HUES64 (cell line): Measurements from ENCODE around the gene AMOTL2.

ENCODE experiments used
- H3K27ac ChIP-seq: 2 replicates; pipeline ENCODE4 v1.7.0; 2013; ENCODE audit warnings: low read depth, low read length, inconsistent platforms
- H3K27me3 ChIP-seq: 2 replicates; pipeline ENCODE4 v1.6.1; 2013; ENCODE audit warnings: mild to moderate bottlenecking, low read length; ENCODE audit not compliant: insufficient read depth
- H3K36me3 ChIP-seq: 2 replicates; pipeline ENCODE4 v1.6.1; 2013; ENCODE audit warnings: mild to moderate bottlenecking, low read length; ENCODE audit not compliant: insufficient read depth
- H3K4me1 ChIP-seq: 2 replicates; pipeline ENCODE4 v1.6.1; 2013; ENCODE audit warnings: mild to moderate bottlenecking, low read length, moderate library complexity; ENCODE audit not compliant: insufficient read depth
- H3K4me3 ChIP-seq: 2 replicates; pipeline ENCODE4 v1.5.1; 2013; ENCODE audit warnings: mild to moderate bottlenecking, low read length, moderate library complexity
- H3K9ac ChIP-seq: 2 replicates; pipeline ENCODE4 v1.6.1; 2013; ENCODE audit warnings: mild to moderate bottlenecking, low read depth, low read length
- H3K9me3 ChIP-seq: 2 replicates; pipeline ENCODE4 v1.6.1; 2013; ENCODE audit warnings: low read depth, low read length; ENCODE audit not compliant: insufficient read depth
- WGBS: fragments of 150-250, 120-280 bp; methylation state at CpG from one replicate; pipeline ENCODE4 v1.1.7; 2013; ENCODE audit warnings: missing lambda C conversion rate; 5-methylcytosine and 5-hydroxymethylcytosine counted together

AMOTL2 gene

GRCh38 chr3:134378818-134379217, 4.6 kb upstream of the AMOTL2 start:
- Histone ChIP-seq H3K9me3 (no peaks in the 10 kb centered on the region), H3K27me3 (peaks cover 26% of the 10 kb centered on the region), H3K4me1 (peaks cover 37% of the 10 kb centered on the region), H3K36me3 (no peaks in the 10 kb centered on the region), H3K4me3 (no peak overlapping the region), H3K27ac (no peak overlapping the region), H3K9ac (no peak overlapping the region)
- 88% methylated on average over 3 of the region's 3 CpGs for WGBS

- Histone ChIP-seq H3K4me3 (no peak overlapping the region), H3K27ac (no peak overlapping the region), H3K27me3 (peaks cover 26% of the 10 kb centered on the region), H3K4me1 (peaks cover 37% of the 10 kb centered on the region), H3K36me3 (no peaks in the 10 kb centered on the region), H3K9ac (no peak overlapping the region), H3K9me3 (no peaks in the 10 kb centered on the region)
Observed at GRCh38 chr3:134378384-134378783, 4.1 kb upstream of the AMOTL2 start.

DNA sequence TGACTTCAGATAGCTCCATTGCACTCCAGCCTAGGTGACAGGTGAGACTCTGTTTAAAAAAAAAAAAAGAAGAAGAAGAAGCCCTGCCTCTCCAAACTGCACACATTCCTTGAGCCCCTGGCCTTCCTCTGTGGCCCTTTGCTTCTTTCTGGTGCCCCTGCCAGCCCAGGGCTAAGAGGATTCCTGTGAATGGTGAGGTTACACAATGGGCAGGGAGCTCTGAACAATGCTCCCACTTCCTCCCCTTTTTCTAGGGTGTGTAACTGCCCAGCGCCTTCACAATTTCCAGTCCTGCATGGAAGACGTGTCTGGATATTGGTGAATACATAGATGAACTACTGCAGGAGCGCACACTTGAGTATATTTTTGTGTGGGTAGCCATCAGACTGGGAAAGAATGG, 3.6 kb upstream of the AMOTL2 start:
- Histone ChIP-seq H3K4me1 (peaks cover 37% of the 10 kb centered on the region), H3K9ac (no peak overlapping the region), H3K9me3 (no peaks in the 10 kb centered on the region), H3K4me3 (no peak overlapping the region), H3K36me3 (no peaks in the 10 kb centered on the region), H3K27ac (no peak overlapping the region), H3K27me3 (peaks cover 26% of the 10 kb centered on the region)
- 89% methylated on average over 3 of the region's 3 CpGs for WGBS

GRCh38 chr3:134376786-134377426, 2.7 kb upstream of the AMOTL2 start:
- Histone ChIP-seq H3K27ac (no peak overlapping the region), H3K4me3 (no peak overlapping the region), H3K9me3 (no peaks in the 10 kb centered on the region), H3K4me1 (peaks cover 40% of the 10 kb centered on the region), H3K27me3 (peaks cover 30% of the 10 kb centered on the region), H3K36me3 (0 out of 2 replicates have a peak, but pooled peaks cover 5% of the 10 kb centered on the region), H3K9ac (no peak overlapping the region)
- WGBS: 91% methylated on average over 5 of the region's 5 CpGs

DNA sequence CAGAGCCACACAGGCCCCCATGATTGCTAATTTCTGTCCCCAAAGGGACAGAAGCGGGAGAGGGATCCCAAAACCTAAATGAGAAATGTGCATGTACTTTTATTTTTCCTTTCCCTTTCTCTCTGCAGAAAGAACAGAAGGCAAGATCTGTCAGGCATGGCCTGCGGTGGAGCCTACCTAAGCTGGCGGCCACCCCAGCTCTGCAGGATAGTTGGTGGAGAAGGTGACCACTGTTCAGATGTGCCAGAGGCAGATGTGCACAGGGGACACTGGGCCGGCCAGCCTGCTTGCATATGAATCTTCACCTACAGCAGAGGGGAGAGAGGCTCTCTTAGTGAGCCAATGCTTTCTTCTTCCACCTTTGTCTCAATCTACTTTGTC, 2.1 kb upstream of the AMOTL2 start:
- H3K4me3 ChIP-seq: no peak overlapping the region
- H3K4me1 ChIP-seq: peaks cover 40% of the 10 kb centered on the region
- no peak overlapping the region for H3K27ac ChIP-seq
- 75% methylated on average over 4 of the region's 4 CpGs for WGBS
- peaks cover 30% of the 10 kb centered on the region for H3K27me3 ChIP-seq
- no peaks in the 10 kb centered on the region for H3K9me3 ChIP-seq
- H3K9ac ChIP-seq: no peak overlapping the region
- peaks cover 10% of the 10 kb centered on the region for H3K36me3 ChIP-seq

- Histone ChIP-seq H3K4me1 (peaks cover 42% of the 10 kb centered on the region), H3K9me3 (no peaks in the 10 kb centered on the region), H3K27me3 (peaks cover 30% of the 10 kb centered on the region), H3K4me3 (peak overlapping the region; percentile 90), H3K27ac (peak overlapping the region; percentile 100; the same call in 1 of the 2 replicates), H3K36me3 (peaks cover 16% of the 10 kb centered on the region), H3K9ac (peak overlapping the region; percentile 99; the same call in 1 of the 2 replicates)
- 61% methylated on average over 8 of the region's 8 CpGs for WGBS
Observed at GRCh38 chr3:134375582-134376384, 1.5 kb upstream of the AMOTL2 start.

DNA sequence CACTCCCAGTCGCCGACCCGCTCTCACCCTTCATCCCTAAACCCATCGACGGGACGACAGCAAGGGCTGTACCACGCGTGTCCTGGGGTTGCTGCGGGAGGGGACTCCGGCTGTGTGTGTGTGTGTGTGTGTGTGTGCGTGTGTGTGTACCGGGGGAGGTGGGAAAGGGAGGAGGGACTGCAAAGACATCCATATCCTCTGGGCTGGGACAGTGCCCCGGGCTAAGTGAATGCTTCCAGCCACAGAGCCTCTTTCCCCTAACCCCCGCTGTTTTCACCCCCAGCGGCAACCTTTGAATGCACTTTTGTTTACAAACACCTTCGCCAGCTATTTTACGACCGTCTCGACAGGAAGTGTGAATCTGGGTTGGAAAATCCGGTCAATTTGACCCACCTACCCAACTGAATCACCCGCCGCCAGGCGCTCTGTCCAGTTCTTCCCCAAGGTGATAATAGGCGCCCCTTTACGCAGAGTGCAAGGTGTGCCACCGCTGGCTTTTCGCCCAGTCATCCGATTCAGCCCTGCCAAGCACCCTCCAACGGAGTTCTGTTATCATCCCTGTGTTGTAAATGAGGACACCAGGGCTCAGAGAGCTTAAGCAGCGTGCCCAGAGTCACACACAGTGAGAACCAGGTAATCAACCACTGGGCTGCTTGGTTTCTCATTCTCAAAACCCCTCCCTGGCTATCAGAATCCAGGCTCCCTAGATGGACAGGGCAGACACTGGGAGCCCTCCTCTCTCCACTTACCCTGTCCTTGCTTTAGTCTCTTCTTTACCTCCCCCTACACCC, 739 bp upstream of the AMOTL2 start:
- Histone ChIP-seq H3K9ac (peak overlapping the region; percentile 99), H3K4me1 (peaks cover 47% of the 10 kb centered on the region), H3K4me3 (peak overlapping the region; percentile 90), H3K27me3 (peaks cover 30% of the 10 kb centered on the region), H3K36me3 (peaks cover 24% of the 10 kb centered on the region), H3K27ac (peak overlapping the region; percentile 100), H3K9me3 (no peaks in the 10 kb centered on the region)
- WGBS: under 1% methylated on average over 29 of the region's 30 CpGs

DNA sequence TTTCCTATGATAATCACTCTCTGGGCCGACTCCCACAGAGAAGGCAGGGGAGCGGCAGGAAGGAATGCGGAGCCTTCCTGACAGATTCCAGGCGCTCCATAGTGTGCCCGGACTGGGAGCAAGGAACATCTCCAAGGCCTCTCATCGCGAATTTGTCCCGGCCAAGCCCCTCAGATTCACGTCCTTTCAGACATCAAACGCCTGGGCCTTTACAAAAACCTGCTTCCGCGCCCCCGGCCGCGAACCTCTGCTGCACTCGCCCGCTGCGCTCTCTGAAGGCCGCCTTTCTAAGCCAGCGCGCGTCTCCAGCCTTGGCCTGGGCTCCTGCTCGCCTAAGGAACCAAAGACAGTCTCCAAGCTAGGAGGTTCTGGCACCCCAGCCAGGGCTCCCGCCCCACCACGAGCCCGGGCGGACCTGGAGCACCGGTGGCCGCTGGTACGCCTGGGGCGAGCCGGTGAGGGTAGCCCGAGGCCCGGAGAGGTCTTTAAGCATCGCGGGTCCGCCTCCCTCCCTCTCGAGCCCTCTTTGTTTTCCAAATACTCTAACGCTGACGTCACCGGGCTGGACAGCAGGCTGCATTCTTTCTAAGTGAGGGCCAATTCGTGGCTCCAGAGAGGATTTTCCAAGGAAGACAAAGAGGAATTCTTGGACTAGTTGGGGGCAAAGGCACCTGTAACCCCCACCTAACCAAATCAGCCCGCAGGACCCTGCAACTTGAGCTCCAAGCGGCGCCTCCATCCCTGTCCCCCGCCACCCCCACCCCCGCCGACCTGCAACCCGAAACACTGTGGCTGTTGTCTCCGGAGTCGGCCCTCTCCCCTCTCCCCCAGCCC, 759 bp downstream of the AMOTL2 start:
- peaks cover 30% of the 10 kb centered on the region for H3K27me3 ChIP-seq
- H3K9ac ChIP-seq: peak overlapping the region; percentile 99
- peak overlapping the region; percentile 100 for H3K27ac ChIP-seq
- H3K4me3 ChIP-seq: peak overlapping the region; percentile 90
- H3K36me3 ChIP-seq: peaks cover 39% of the 10 kb centered on the region
- H3K9me3 ChIP-seq: no peaks in the 10 kb centered on the region
- WGBS: under 1% methylated on average over 51 of the region's 51 CpGs
- H3K4me1 ChIP-seq: peaks cover 55% of the 10 kb centered on the region

- 9% methylated on average over 8 of the region's 9 CpGs for WGBS
- Histone ChIP-seq H3K36me3 (peaks cover 47% of the 10 kb centered on the region), H3K4me3 (peak overlapping the region; percentile 90), H3K27me3 (peaks cover 28% of the 10 kb centered on the region), H3K4me1 (peaks cover 49% of the 10 kb centered on the region), H3K27ac (peak overlapping the region; percentile 100; the same call in 1 of the 2 replicates), H3K9ac (peak overlapping the region; percentile 99), H3K9me3 (no peaks in the 10 kb centered on the region)
Observed at GRCh38 chr3:134372396-134373270, 1.6 kb downstream of the AMOTL2 start.
